Spleen (tissue), 11 donors: ENCODE results near the gene IRGC. TPM values are rescaled to one million over a fixed set of nuclear protein-coding genes. Genes with fewer than 3 reads are reported as not detected.

Experiments
- DNase-seq: peaks from one replicate; pipeline ENCODE4 v3.0.0-alpha.2; 2020
- H3K27ac ChIP-seq, 8 donors: fragments of 200-600 bp; sonication (generic) in 7 of 8; 1 replicate in 4 of 8; 2 replicates in 4 of 8; pipeline versions ENCODE4 v1.5.0 to v1.8.0; 2016 to 2021; ENCODE audit warnings: inconsistent platforms in 4 of 8, mild to moderate bottlenecking in 4 of 8, moderate library complexity in 1 of 8
- H3K27me3 ChIP-seq, 7 donors: fragments of 200-600 bp; sonication (generic) in 6 of 7; replicated peaks in 1 of 7; 1 replicate in 4 of 7; 2 replicates in 3 of 7; pipeline versions ENCODE4 v1.5.0 to v1.8.0; 2016 to 2021; ENCODE audit warnings: inconsistent platforms in 3 of 7, mild to moderate bottlenecking in 1 of 7
- H3K36me3 ChIP-seq, 6 donors: fragments of 200-600 bp; sonication (generic) in 5 of 6; 1 replicate in 4 of 6; 2 replicates in 2 of 6; pipeline versions ENCODE4 v1.5.0 to v1.8.0; 2016 to 2021; ENCODE audit warnings: inconsistent platforms in 2 of 6
- H3K4me1 ChIP-seq, 6 donors: fragments of 200-600 bp; sonication (generic) in 5 of 6; 1 replicate in 3 of 6; 2 replicates in 3 of 6; pipeline versions ENCODE4 v1.5.0 to v1.8.0; 2016 to 2021; ENCODE audit warnings: inconsistent platforms in 3 of 6
- H3K4me3 ChIP-seq, 8 donors: fragments of 200-600 bp; sonication (generic) in 7 of 8; 1 replicate in 4 of 8; 2 replicates in 4 of 8; pipeline versions ENCODE4 v1.5.0 to v1.8.0; 2016 to 2021; ENCODE audit warnings: inconsistent platforms in 4 of 8, mild to moderate bottlenecking in 4 of 8, moderate library complexity in 2 of 8
- H3K9me3 ChIP-seq, 8 donors: fragments of 200-600 bp; sonication (generic) in 7 of 8; 1 replicate in 4 of 8; 2 replicates in 4 of 8; pipeline versions ENCODE4 v1.5.0 to v1.8.0; 2016 to 2021; ENCODE audit warnings: inconsistent platforms in 4 of 8
- CTCF ChIP-seq, 11 experiments: fragments of 200-600 bp in 7 of 11; fragments of 450-650 bp in 4 of 11; sonication (generic) in 4 of 11; IDR thresholded peaks in 8 of 11; conservative IDR thresholded peaks in 3 of 11; 1 replicate in 7 of 11; 2 replicates in 4 of 11; pipeline versions ENCODE4 v1.4.0 to v1.8.0; 2016 to 2021; ENCODE audit warnings: antibody characterized with exemption in 11 of 11, inconsistent platforms in 4 of 11, mild to moderate bottlenecking in 1 of 11
- POLR2A ChIP-seq, 3 donors: fragments of 450-650 bp; IDR thresholded peaks; one replicate each; pipeline ENCODE4 v1.5.1; 2017; ENCODE audit warnings: antibody characterized with exemption in 3 of 3, mild to moderate bottlenecking in 1 of 3
- POLR2AphosphoS5 ChIP-seq, 3 donors: sonication (generic); formaldehyde crosslinking; IDR thresholded peaks; one replicate each; pipeline ENCODE4 v1.5.1; 2017; ENCODE audit warnings: antibody characterized with exemption in 3 of 3
- WGBS, 5 donors: extraction: QIAGEN DNeasy Blood & Tissue Kit in 3 of 5; methylation state at CpG; one replicate each; pipeline versions ENCODE4 v1.1.5 to v1.1.7; 2013 to 2018; 5-methylcytosine and 5-hydroxymethylcytosine counted together
- intact Hi-C: fragments of 100-400 bp; cut with DNase I; formaldehyde crosslinking; loops from one replicate; pipeline ENCODE4 v1.15.0; 2023; ENCODE audit warnings: low total_unique reads
- polyA plus RNA-seq, 3 donors: library from polyadenylated mRNA; stranded (reverse); fragments of 200-250 nt; gene quantifications; one replicate each; pipeline ENCODE4 v1.2.1, GENCODE V29; 2013
- total RNA-seq, 7 donors: library from RNA; depleted of rRNA in 3 of 7; stranded (reverse); fragments of >200 nt in 3 of 7; fragmentation: NEBNext Ultra II Directional in 4 of 7; extraction: Animal tissue kit (Norgen Biotek cat#: 25700) in 4 of 7; gene quantifications; one replicate each; pipeline versions ENCODE4 v1.1.0 to v1.2.1, GENCODE V29; 2016 to 2021
- donor health status: healthy with polysubstance abuse.
- donor health status: DM: no; HTN: no; CAD: no; lungs with moderate emphysema.
- donor health status: DM: no; HTN: no; CAD: no.
- donor health status: Bipolar disorder and iron deficiency.
- donor health status: healthy.
- donor health status: DM: no; HTN: no; CAD: no.
- donor health status: DM: yes; HTN: yes; CAD: no.

IRGC gene
- total and polyA plus RNA-seq, 10 donors: not detected

DNA sequence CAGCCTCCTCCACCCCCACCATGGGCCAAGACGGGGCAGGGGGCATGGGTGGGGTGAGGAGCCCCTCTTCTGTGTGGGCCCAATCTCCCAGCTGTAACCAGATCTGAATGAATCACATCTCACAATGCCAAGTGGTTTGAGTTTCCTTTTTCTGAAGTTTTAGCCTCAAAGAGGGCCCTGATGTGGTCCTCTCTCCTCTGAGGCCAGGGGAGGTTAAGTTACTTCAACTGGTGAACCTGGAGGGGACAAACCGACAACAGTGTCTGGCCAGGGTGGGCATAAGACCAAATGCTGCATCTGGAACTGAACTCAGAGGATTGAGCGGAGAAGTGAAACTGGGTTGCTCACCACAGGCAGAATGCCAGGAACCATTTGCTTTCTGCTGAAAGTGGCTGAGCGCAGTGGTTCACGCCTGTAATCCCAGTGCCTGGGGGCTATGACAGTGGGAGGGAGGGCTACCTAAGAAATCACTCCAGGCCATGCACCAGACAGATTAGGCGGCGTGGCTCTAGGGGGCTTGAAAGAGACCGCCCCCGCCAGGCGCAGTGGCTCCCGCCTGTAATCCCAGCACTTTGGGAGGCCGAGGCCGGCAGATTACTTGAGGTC is 15.4 kb upstream of the IRGC start:
- TF ChIP-seq POLR2AphosphoS5 (IDR thresholded peaks at IDR 0.05) (peak in 1 of 3 donors; percentile 55), POLR2A (IDR thresholded peaks at IDR 0.05) (no peak), CTCF (IDR thresholded peaks at IDR 0.05 in 8 of 11, conservative IDR thresholded peaks at IDR 0.05 in 3 of 11) (no peak)
- 51 to 69% (median 58%) methylated on average over 13 of the region's 13 CpGs for WGBS, 5 donors
- H3K27me3 ChIP-seq: peaks cover 0 to 11% (median 0%) of the 10 kb centered on the region in 7 donors
- peak overlapping the region in 7 of 8 donors; percentile 16 to 66 (median 26) for H3K4me3 ChIP-seq
- H3K27ac ChIP-seq: peak overlapping the region; percentile 88 to 98 (median 92)
- peaks cover 12 to 35% (median 28%) of the 10 kb centered on the region in 6 donors for H3K4me1 ChIP-seq
- H3K9me3 ChIP-seq: peaks cover 0 to 15% (median 7%) of the 10 kb centered on the region in 8 donors
- no peak for DNase-seq
- intact Hi-C loops: no loop called here
- H3K36me3 ChIP-seq: no peaks in the 10 kb centered on the region

DNA sequence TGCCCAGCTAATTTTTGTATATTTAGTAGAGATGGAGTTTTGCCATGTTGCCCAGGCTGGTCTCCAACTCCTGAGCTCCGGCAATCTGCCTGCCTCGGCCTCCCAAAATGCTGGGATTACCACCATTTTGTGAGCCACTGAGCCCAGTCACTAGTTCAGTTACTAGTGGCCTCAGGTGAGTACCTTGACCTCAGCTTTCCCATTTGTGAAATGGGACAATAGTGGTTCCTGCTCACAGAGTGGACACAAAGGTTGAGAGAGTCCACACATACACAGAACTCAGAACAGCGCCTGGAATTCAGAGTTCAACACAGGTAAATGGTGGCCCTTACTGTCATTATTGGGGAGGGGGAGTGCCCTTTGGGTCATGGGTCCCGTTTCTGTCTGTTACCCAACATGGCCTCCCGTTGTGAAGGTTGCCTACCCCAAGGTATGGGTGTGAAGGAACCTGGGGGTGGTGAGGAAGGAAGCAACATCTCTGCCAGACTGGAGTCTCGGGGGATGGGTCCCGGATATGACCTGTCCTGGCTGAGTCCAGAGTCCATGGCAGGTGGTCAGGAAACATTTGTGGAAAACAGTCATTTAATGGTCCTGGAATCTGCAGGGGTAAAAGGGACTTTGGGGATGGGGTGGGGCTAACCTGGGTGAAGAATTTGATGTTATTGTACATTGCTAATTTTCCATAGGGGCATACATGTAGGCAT is 11.7 kb upstream of the IRGC start:
- intact Hi-C loops: no loop called here
- TF ChIP-seq CTCF (IDR thresholded peaks at IDR 0.05 in 8 of 11, conservative IDR thresholded peaks at IDR 0.05 in 3 of 11) (no peak), POLR2AphosphoS5 (IDR thresholded peaks at IDR 0.05) (no peak)
- no peak overlapping the region for H3K27ac ChIP-seq
- no peaks in the 10 kb centered on the region for H3K36me3 ChIP-seq
- H3K27me3 ChIP-seq: peaks cover 0 to 7% (median 0%) of the 10 kb centered on the region in 7 donors
- H3K4me3 ChIP-seq: no peak overlapping the region
- H3K9me3 ChIP-seq: peaks cover 0 to 10% (median 7%) of the 10 kb centered on the region in 8 donors
- H3K4me1 ChIP-seq: peaks cover 12 to 29% (median 26%) of the 10 kb centered on the region in 6 donors
- WGBS, 5 donors: 67 to 83% (median 79%) methylated on average over 7 of the region's 7 CpGs
- no peak for DNase-seq

- no peak for TF ChIP-seq CTCF (IDR thresholded peaks at IDR 0.05 in 8 of 11, conservative IDR thresholded peaks at IDR 0.05 in 3 of 11)
- TF ChIP-seq POLR2AphosphoS5 (IDR thresholded peaks at IDR 0.05): no peak
- no peak for TF ChIP-seq POLR2A (IDR thresholded peaks at IDR 0.05)
- H3K27me3 ChIP-seq: peaks cover 0 to 5% (median 0%) of the 10 kb centered on the region in 7 donors
- intact Hi-C loops: no loop called here
These were observed 10.1 kb upstream of the IRGC start for GRCh38 chr19:43705729-43706128.

GRCh38 chr19:43707158-43707712 is 8.6 kb upstream of the IRGC start:
- WGBS, 5 donors: 79 to 90% (median 85%) methylated on average over 13 of the region's 13 CpGs
- H3K36me3 ChIP-seq: no peaks in the 10 kb centered on the region
- H3K27me3 ChIP-seq: peaks cover 0 to 9% (median 0%) of the 10 kb centered on the region in 7 donors
- TF ChIP-seq CTCF (IDR thresholded peaks at IDR 0.05 in 8 of 11, conservative IDR thresholded peaks at IDR 0.05 in 3 of 11) (no peak), POLR2AphosphoS5 (IDR thresholded peaks at IDR 0.05) (no peak), POLR2A (IDR thresholded peaks at IDR 0.05) (no peak)
- H3K9me3 ChIP-seq: peaks cover 0 to 15% (median 9%) of the 10 kb centered on the region in 8 donors
- H3K4me1 ChIP-seq: no peaks in the 10 kb centered on the region
- no peak overlapping the region for H3K27ac ChIP-seq
- intact Hi-C loops: no loop called here
- no peak overlapping the region for H3K4me3 ChIP-seq
- DNase-seq: no peak

More at GRCh38 chr19:43705729-43706128, 10.1 kb upstream of the IRGC start:
- 71 to 90% (median 80%) methylated on average over 6 of the region's 6 CpGs for WGBS, 5 donors
- Histone ChIP-seq H3K36me3 (no peaks in the 10 kb centered on the region), H3K4me3 (no peak overlapping the region), H3K4me1 (peaks cover 0 to 14% (median 10%) of the 10 kb centered on the region in 6 donors), H3K9me3 (peaks cover 0 to 15% (median 9%) of the 10 kb centered on the region in 8 donors), H3K27ac (no peak overlapping the region)
- DNase-seq: no peak
